K562 (cell line): Measurements from ENCODE around the gene GLB1L. TPM values are rescaled to one million over a fixed set of nuclear protein-coding genes. Genes with fewer than 3 reads are reported as not detected.

ENCODE experiments used
- ARID4B ChIP-seq: sonication (generic); formaldehyde crosslinking; IDR thresholded peaks from 2 replicates; pipeline ENCODE4 v1.8.0; 2022; ENCODE audit warnings: mild to moderate bottlenecking, missing genetic modification reagents
- CBFA2T2 ChIP-seq: fragments of 450-650 bp; conservative IDR thresholded peaks from 2 replicates; pipeline ENCODE4 v1.6.1; 2017; ENCODE audit warnings: mild to moderate bottlenecking
- CGGBP1 ChIP-seq: fragments of 250-450 bp; sonication (Bioruptor Pico); IDR thresholded peaks from 2 replicates; pipeline ENCODE4 v1.9.0; 2021; ENCODE audit warnings: mild to moderate bottlenecking
- DLX4 ChIP-seq: fragments of 250-450 bp; sonication (Bioruptor Pico); IDR thresholded peaks from 2 replicates; pipeline ENCODE4 v1.6.1; 2021; ENCODE audit warnings: mild to moderate bottlenecking
- ELF1 ChIP-seq: fragments of 200-800 bp; sonication (Bioruptor generic); IDR thresholded peaks from 2 replicates; pipeline ENCODE4 v1.6.1; 2016; ENCODE audit warnings: missing genetic modification characterization, missing compliant biosample characterization
- FOS ChIP-seq: IDR thresholded peaks from 3 replicates; pipeline ENCODE4 v1.6.1; 2011; ENCODE audit not compliant: insufficient read length; ENCODE audit errors: extremely low read depth
- HDAC6 ChIP-seq: IDR thresholded peaks from 2 replicates; pipeline ENCODE4 v1.6.1; 2012; ENCODE audit warnings: low read depth, mild to moderate bottlenecking, control low read depth, inconsistent platforms, low read length, moderate library complexity
- KDM2B ChIP-seq: fragments of 250-450 bp; sonication (Bioruptor Pico); IDR thresholded peaks from 2 replicates; pipeline ENCODE4 v1.8.0; 2021; ENCODE audit warnings: mild to moderate bottlenecking, moderate library complexity
- KLF13 ChIP-seq: fragments of 450-650 bp; IDR thresholded peaks from 2 replicates; pipeline ENCODE4 v1.6.1; 2016; ENCODE audit warnings: missing genetic modification characterization, low read depth, mild to moderate bottlenecking, missing compliant biosample characterization, moderate library complexity, borderline replicate concordance
- KLF6 ChIP-seq: fragments of 250-450 bp; sonication (Bioruptor Pico); IDR thresholded peaks from 2 replicates; pipeline ENCODE4 v1.4.0; 2020; ENCODE audit warnings: mild to moderate bottlenecking, moderate library complexity, borderline replicate concordance
- NCOA6 ChIP-seq: fragments of 450-650 bp; IDR thresholded peaks from 2 replicates; pipeline ENCODE4 v1.6.1; 2017; ENCODE audit warnings: mild to moderate bottlenecking
- PBX2 ChIP-seq, 2 experiments: IDR thresholded peaks in 1 of 2; conservative IDR thresholded peaks in 1 of 2; 2 replicates each; pipeline ENCODE4 v1.6.1; 2016; ENCODE audit warnings: low read depth in 2 of 2, mild to moderate bottlenecking in 1 of 2, missing compliant biosample characterization in 1 of 2, missing genetic modification characterization in 1 of 2, moderate library complexity in 1 of 2
- POLR3A ChIP-seq: IDR thresholded peaks from 2 replicates; pipeline ENCODE4 v1.6.1; 2011; ENCODE audit warnings: borderline replicate concordance, mild to moderate bottlenecking, moderate library complexity; ENCODE audit not compliant: insufficient read length, insufficient read depth; ENCODE audit errors: extremely low read depth
- STAG1 ChIP-seq: sonication (generic); formaldehyde crosslinking; IDR thresholded peaks from 2 replicates; pipeline ENCODE4 v1.5.0; 2020; ENCODE audit warnings: missing genetic modification reagents, borderline replicate concordance
- ZBTB7A ChIP-seq: IDR thresholded peaks from 2 replicates; pipeline ENCODE4 v1.6.1; 2011; ENCODE audit warnings: low read depth, mild to moderate bottlenecking, low read length, moderate library complexity, borderline replicate concordance; ENCODE audit not compliant: control insufficient read depth
- ZNF408 ChIP-seq: fragments of 250-450 bp; sonication (Bioruptor Pico); IDR thresholded peaks from 2 replicates; pipeline ENCODE4 v1.4.0; 2020; ENCODE audit warnings: low read depth, mild to moderate bottlenecking, moderate library complexity
- ZNF764 ChIP-seq: fragments of 250-450 bp; sonication (Bioruptor Pico); IDR thresholded peaks from 2 replicates; pipeline ENCODE4 v1.4.0; 2020; ENCODE audit warnings: low read depth, mild to moderate bottlenecking, moderate library complexity
- ZSCAN29 ChIP-seq: fragments of 450-650 bp; IDR thresholded peaks from 2 replicates; pipeline ENCODE4 v1.6.1; 2017
- polyA plus RNA-seq, 8 experiments: library from polyadenylated mRNA; depleted of rRNA in 4 of 8; stranded (reverse) in 5 of 8; unstranded in 3 of 8; fragments of >200 nt; fragmentation: Nextera tagmentation in 2 of 8; fragmentation: Illumina TruSeq in 1 of 8; extraction: Ambion mirVana in 2 of 8; extraction: Trizol in 1 of 8; gene quantifications; 2 replicates each; pipeline versions ENCODE4 v1.2.1 to v1.2.3, GENCODE V29; 2011 to 2014; ENCODE audit warnings: inconsistent platforms in 1 of 8, missing spikeins in 1 of 8
- total RNA-seq, 7 experiments: library from RNA; depleted of rRNA in 6 of 7; stranded (reverse); fragments of >200 nt in 6 of 7; fragmentation: Illumina TruSeq in 2 of 7; extraction: Trizol in 2 of 7; gene quantifications; 2 replicates each; pipeline versions ENCODE4 v1.2.1 to v1.2.3, GENCODE V29; 2011 to 2021; ENCODE audit warnings: low replicate concordance in 1 of 7

GLB1L gene
- total and polyA plus RNA-seq, 9 of the 15 experiments (the other 6 are each of a cell fraction or from before 2014, with no cell fraction given): 0.42 to 2.9 (median 2.5) TPM

- TF ChIP-seq POLR3A (no peak), HDAC6 (no peak), ELF1 (peak; percentile 90), ZBTB7A (peak; percentile 93; the same call in 1 of the 2 replicates), ZSCAN29 (no peak), ZNF408 (CRISPR knock-in tag) (no peak), CBFA2T2 (no peak), FOS (no peak), KLF13 (tag) (peak; percentile 83), DLX4 (CRISPR knock-in tag) (no peak), KLF6 (CRISPR knock-in tag) (no peak), ARID4B (peak; percentile 77), PBX2 (CRISPR knock-in tag; IDR thresholded peaks at IDR 0.05; ENCODE audit: low read depth) (no peak), PBX2 (tag; conservative IDR thresholded peaks at IDR 0.05; ENCODE audit: low read depth) (no peak), KDM2B (CRISPR knock-in tag) (no peak), ZNF764 (CRISPR knock-in tag) (no peak), CGGBP1 (CRISPR knock-in tag) (no peak), NCOA6 (no peak), STAG1 (CRISPR knock-in tag) (no peak)
Measured at GRCh38 chr2:219294356-219295351, 49.4 kb upstream of the GLB1L start (continued).
